ENCODE results near the gene DCLK2. TPM values are rescaled to one million over a fixed set of nuclear protein-coding genes. Genes with fewer than 3 reads are reported as not detected.

DCLK2 gene
- total and polyA plus RNA-seq, 2 of the 13 experiments (the other 11 are each of a cell fraction or from before 2014, with no cell fraction given), result not detected

GRCh38 chr4:150217808-150218207 is 139.6 kb downstream of the DCLK2 start:
- Histone ChIP-seq H3K27ac (ENCODE audit: extremely low read length, insufficient read depth, low read length) (no peak overlapping the region), H3K4me1 (ENCODE audit: insufficient read depth, low read length) (no peaks in the 10 kb centered on the region), H3K79me2 (ENCODE audit: insufficient read depth, low read length) (no peaks in the 10 kb centered on the region), H3K27me3 (ENCODE audit: control insufficient read depth in 1 of 2, insufficient read depth in 2 of 2, low read length in 2 of 2) (no peaks in the 10 kb centered on the region; a peak in 1 of 5 replicates), H2AFZ (ENCODE audit: low read length) (no peak overlapping the region), H3K36me3 (replicated peaks in 1 of 2; ENCODE audit: control insufficient read depth in 1 of 2, insufficient read depth in 2 of 2, low read length in 2 of 2) (no peaks in the 10 kb centered on the region), H3K9me3 (ENCODE audit: low read length) (no peaks in the 10 kb centered on the region), H3K9ac (ENCODE audit: insufficient read depth, low read depth, low read length) (no peak overlapping the region), H3K4me3 (replicated peaks in 1 of 3; ENCODE audit: insufficient read depth in 1 of 3, low read depth in 2 of 3, low read length in 3 of 3) (no peak overlapping the region), H3K4me2 (ENCODE audit: low read depth, low read length) (no peak overlapping the region), H4K20me1 (ENCODE audit: insufficient read depth, low read length) (no peaks in the 10 kb centered on the region)
- DNase-seq (ENCODE audit: low spot score), result no peak
- no peak for ATAC-seq
- CTCF ChIA-PET (ENCODE audit: low intra/inter-chr PET ratio, low total read pairs), result no interaction called here
- POLR2A ChIA-PET, result no interaction called here
- WGBS (ENCODE audit: low lambda C conversion rate), result 24% methylated on average over 8 of the region's 8 CpGs
- in situ Hi-C loops (cut with HindIII; ENCODE audit: extremely low pct_ligation_motif_present, low pct_unique_long_range_greater_than_20kb), result loop anchor here (5.0 kb wide), 1 partner anchor 211 kb away; no protein-coding TSS in a partner anchor
- FAIRE-seq, result no peak
- intact Hi-C loops (cut with micrococcal nuclease; ENCODE audit: unreplicated experiment), result no loop called here
- BruUV-seq (replicated peaks), result no TSS peak
- TF ChIP-seq ISL2 (CRISPR knock-in tag; IDR thresholded peaks at IDR 0.05) (no peak), NR1H2 (CRISPR knock-in tag; IDR thresholded peaks at IDR 0.05; ENCODE audit: borderline replicate concordance, low read depth) (no peak), SNAPC4 (CRISPR knock-in tag; IDR thresholded peaks at IDR 0.05) (no peak), ZNF350 (CRISPR knock-in tag; IDR thresholded peaks at IDR 0.05; ENCODE audit: borderline replicate concordance, low read depth) (no peak), ETS1 (CRISPR knock-in tag; IDR thresholded peaks at IDR 0.05) (no peak), ZNF432 (CRISPR knock-in tag; IDR thresholded peaks at IDR 0.05; ENCODE audit: borderline replicate concordance) (no peak), PHF21A (CRISPR knock-in tag; IDR thresholded peaks at IDR 0.05) (no peak), ZFP37 (CRISPR knock-in tag; IDR thresholded peaks at IDR 0.05; ENCODE audit: borderline replicate concordance) (no peak), NFRKB (IDR thresholded peaks at IDR 0.05) (no peak), ARID3A (IDR thresholded peaks at IDR 0.05; ENCODE audit: low read depth, low read length) (no peak), GRHL1 (CRISPR knock-in tag; conservative IDR thresholded peaks at IDR 0.05) (no peak), SIX1 (CRISPR knock-in tag; IDR thresholded peaks at IDR 0.05; ENCODE audit: borderline replicate concordance) (no peak), GABPB1 (CRISPR knock-in tag; IDR thresholded peaks at IDR 0.05) (no peak), RBAK (CRISPR knock-in tag; IDR thresholded peaks at IDR 0.05) (no peak), CEBPG (CRISPR knock-in tag; IDR thresholded peaks at IDR 0.05) (no peak), ZNF274 (CRISPR knock-in tag; IDR thresholded peaks at IDR 0.05) (no peak)
